Lung (tissue), 12 donors: ENCODE measurements around the gene CCDC86. TPM values are rescaled to one million over a fixed set of nuclear protein-coding genes. Genes with fewer than 3 reads are reported as not detected.

Experiments used
- ATAC-seq: fragments of 200-7000 bp; cut with Tn5 transposase; one replicate; pipeline ENCODE4 v1.9.1; 2020; ENCODE audit warnings: moderate number of reproducible peaks; ENCODE audit not compliant: insufficient read depth, low FRiP score
- DNase-seq, 3 donors: peaks; one replicate each; pipeline ENCODE4 v3.0.0-alpha.2; 2013 to 2017
- H3K27ac ChIP-seq, 2 donors: one replicate each; pipeline ENCODE4 v1.5.1; 2013; ENCODE audit warnings: mild to moderate bottlenecking in 2 of 2, moderate library complexity in 2 of 2, control low read depth in 1 of 2, inconsistent platforms in 1 of 2, low read depth in 1 of 2, low read length in 1 of 2
- H3K27me3 ChIP-seq, 3 donors: one replicate each; pipeline ENCODE4 v1.5.1; 2013; ENCODE audit warnings: low read length in 2 of 3; ENCODE audit not compliant: control insufficient read depth in 3 of 3, insufficient read depth in 3 of 3
- H3K36me3 ChIP-seq, 4 donors: one replicate each; pipeline ENCODE4 v1.5.1; 2013; ENCODE audit warnings: low read length in 4 of 4, mild to moderate bottlenecking in 1 of 4, moderate library complexity in 1 of 4; ENCODE audit not compliant: control insufficient read depth in 4 of 4, insufficient read depth in 4 of 4
- H3K4me1 ChIP-seq, 5 donors: one replicate each; pipeline ENCODE4 v1.5.1; 2013; ENCODE audit warnings: low read length in 5 of 5, mild to moderate bottlenecking in 2 of 5, moderate library complexity in 1 of 5; ENCODE audit not compliant: control insufficient read depth in 5 of 5, insufficient read depth in 5 of 5
- H3K4me3 ChIP-seq: one replicate; pipeline ENCODE4 v1.5.1; 2013; ENCODE audit warnings: mild to moderate bottlenecking, control low read depth, moderate library complexity
- H3K9ac ChIP-seq, 2 donors: one replicate each; pipeline ENCODE4 v1.5.1; 2013; ENCODE audit warnings: low read length in 2 of 2, control low read depth in 1 of 2; ENCODE audit not compliant: insufficient read depth in 1 of 2
- H3K9me3 ChIP-seq, 4 donors: one replicate each; pipeline ENCODE4 v1.5.1; 2013; ENCODE audit warnings: low read length in 3 of 4, mild to moderate bottlenecking in 1 of 4, moderate library complexity in 1 of 4; ENCODE audit not compliant: control insufficient read depth in 4 of 4, insufficient read depth in 3 of 4
- CTCF ChIP-seq: IDR thresholded peaks from 2 replicates; pipeline ENCODE4 v1.5.1; 2012; ENCODE audit warnings: mild to moderate bottlenecking; ENCODE audit errors: control extremely low read depth, extremely low read depth
- WGBS, 2 donors: extraction: QIAGEN DNeasy Blood & Tissue Kit; methylation state at CpG; one replicate each; pipeline ENCODE4 v1.1.7; 2013; 5-methylcytosine and 5-hydroxymethylcytosine counted together
- polyA plus RNA-seq, 2 donors: library from polyadenylated mRNA; stranded (reverse); fragments of 200-250 nt; gene quantifications; one replicate each; pipeline ENCODE4 v1.2.1, GENCODE V29; 2013
- total RNA-seq, 2 donors: library from RNA; depleted of rRNA in 1 of 2; stranded (reverse); fragments of >200 nt in 1 of 2; gene quantifications; one replicate each; pipeline ENCODE4 v1.2.1, GENCODE V29; 2014 to 2021
- donor health status: control.
- donor health status: control.
- donor health status: Bipolar disorder and iron deficiency.
- donor health status: healthy.
- donor health status: DM: yes; HTN: yes; CAD: no.

The CCDC86 gene
- total and polyA plus RNA-seq, 4 donors = 8.7 to 25.0 (median 15.0) TPM

GRCh38 chr11:60873533-60873932 lies 31.6 kb downstream of the CCDC86 start:
- no peaks in the 10 kb centered on the region for H3K27me3 ChIP-seq
- WGBS, 2 donors = 86 to 95% methylated on average over 12 of the region's 12 CpGs
- ATAC-seq (no peak), DNase-seq (peak in 1 of 3 donors; percentile 7)
- H3K9me3 ChIP-seq = peaks cover 0 to 1% (median 0%) of the 10 kb centered on the region in 4 donors
- TF ChIP-seq CTCF = no peak
- H3K4me3 ChIP-seq = no peak overlapping the region
- peaks cover 0 to 3% (median 0%) of the 10 kb centered on the region in 4 donors for H3K36me3 ChIP-seq
- no peak overlapping the region for H3K27ac ChIP-seq
- H3K4me1 ChIP-seq = peaks cover 0 to 10% (median 3%) of the 10 kb centered on the region in 5 donors
- no peak overlapping the region for H3K9ac ChIP-seq

- no peak for TF ChIP-seq CTCF
- Histone ChIP-seq H3K27me3 (no peaks in the 10 kb centered on the region), H3K4me1 (peaks cover 0 to 10% (median 3%) of the 10 kb centered on the region in 5 donors), H3K9me3 (no peaks in the 10 kb centered on the region), H3K27ac (no peak overlapping the region), H3K4me3 (no peak overlapping the region), H3K9ac (no peak overlapping the region), H3K36me3 (peaks cover 0 to 5% (median 0%) of the 10 kb centered on the region in 4 donors)
- ATAC-seq (no peak), DNase-seq (peak in 1 of 3 donors; percentile 5)
- WGBS, 2 donors = 92 to 93% methylated on average over 13 of the region's 13 CpGs
These were observed 32.8 kb downstream of the CCDC86 start for GRCh38 chr11:60874421-60875365.

- no peak overlapping the region for H3K9ac ChIP-seq
- ATAC-seq (no peak), DNase-seq (peak in 1 of 3 donors; percentile 9)
- H3K4me1 ChIP-seq = peaks cover 0 to 10% (median 3%) of the 10 kb centered on the region in 5 donors
- H3K27me3 ChIP-seq = no peaks in the 10 kb centered on the region
- H3K27ac ChIP-seq = no peak overlapping the region
- 85 to 90% methylated on average over 7 of the region's 7 CpGs for WGBS, 2 donors
- no peak overlapping the region for H3K4me3 ChIP-seq
- peaks cover 0 to 10% (median 1%) of the 10 kb centered on the region in 4 donors for H3K36me3 ChIP-seq
- no peaks in the 10 kb centered on the region for H3K9me3 ChIP-seq
- no peak for TF ChIP-seq CTCF
These were observed 33.7 kb downstream of the CCDC86 start for GRCh38 chr11:60875366-60876167.
